ENCODE data around the gene KPNA3. TPM values are rescaled to one million over a fixed set of nuclear protein-coding genes. Genes with fewer than 3 reads are reported as not detected.
A peak's percentile ranks its signal among the peaks of the same experiment; 100 is the strongest.
"Not testable (repeated sequence)": the region's sequence is repeated elsewhere in the genome, so short reads cannot be mapped to it uniquely, and the experiment has no call there.

Gene KPNA3
- total and polyA plus RNA-seq, 4 donors = 11.6 to 29.9 (median 26.0) TPM

GRCh38 chr13:49812812-49813211 lies 20.3 kb upstream of the KPNA3 start:
- DNase-seq (no peak), ATAC-seq (ENCODE audit: low FRiP score) (no peak)
- Histone ChIP-seq H3K27me3 (ENCODE audit: control insufficient read depth in 1 of 2, insufficient read depth in 2 of 2, low read length in 1 of 2) (no peaks in the 10 kb centered on the region), H3K27ac (ENCODE audit: low read depth in 1 of 2, low read length in 2 of 2) (no peak overlapping the region), H3K36me3 (ENCODE audit: control insufficient read depth in 1 of 2, insufficient read depth in 2 of 2, low read length in 1 of 2) (no peaks in the 10 kb centered on the region), H3K9me3 (ENCODE audit: control insufficient read depth, low read length) (no peaks in the 10 kb centered on the region), H3K4me3 (ENCODE audit: low read length in 2 of 2) (no peak overlapping the region), H3K4me1 (ENCODE audit: control insufficient read depth in 1 of 2, insufficient read depth in 2 of 2, low read length in 2 of 2) (no peaks in the 10 kb centered on the region)
- intact Hi-C loops (cut with DNase I) = no loop called here
- WGBS, 2 donors = 62 to 65% methylated on average over 4 of the region's 4 CpGs

GRCh38 chr13:49811527-49811908 lies 19.0 kb upstream of the KPNA3 start:
- intact Hi-C loops (cut with DNase I) = no loop called here

GRCh38 chr13:49810567-49811526 lies 18.4 kb upstream of the KPNA3 start:
- H3K36me3 ChIP-seq (ENCODE audit: control insufficient read depth in 1 of 2, insufficient read depth in 2 of 2, low read length in 1 of 2) = no peaks in the 10 kb centered on the region
- no peak for ATAC-seq (ENCODE audit: low FRiP score)
- H3K4me1 ChIP-seq (ENCODE audit: control insufficient read depth in 1 of 2, insufficient read depth in 2 of 2, low read length in 2 of 2) = no peaks in the 10 kb centered on the region
- intact Hi-C loops (cut with DNase I) = no loop called here
- DNase-seq = no peak
- H3K9me3 ChIP-seq (ENCODE audit: control insufficient read depth, low read length) = no peaks in the 10 kb centered on the region
- no peaks in the 10 kb centered on the region for H3K27me3 ChIP-seq (ENCODE audit: control insufficient read depth in 1 of 2, insufficient read depth in 2 of 2, low read length in 1 of 2)
- 56 to 61% methylated on average over 6 of the region's 6 CpGs for WGBS, 2 donors
- H3K27ac ChIP-seq (ENCODE audit: low read depth in 1 of 2, low read length in 2 of 2) = no peak overlapping the region
- H3K4me3 ChIP-seq (ENCODE audit: low read length in 2 of 2) = no peak overlapping the region

More at GRCh38 chr13:49811527-49811908, 19.0 kb upstream of the KPNA3 start:
- ATAC-seq (ENCODE audit: low FRiP score) (no peak), DNase-seq (no peak)
- Histone ChIP-seq H3K9me3 (ENCODE audit: control insufficient read depth, low read length) (no peaks in the 10 kb centered on the region), H3K27me3 (ENCODE audit: control insufficient read depth in 1 of 2, insufficient read depth in 2 of 2, low read length in 1 of 2) (no peaks in the 10 kb centered on the region), H3K27ac (ENCODE audit: low read depth in 1 of 2, low read length in 2 of 2) (no peak overlapping the region), H3K36me3 (ENCODE audit: control insufficient read depth in 1 of 2, insufficient read depth in 2 of 2, low read length in 1 of 2) (no peaks in the 10 kb centered on the region), H3K4me1 (ENCODE audit: control insufficient read depth in 1 of 2, insufficient read depth in 2 of 2, low read length in 2 of 2) (no peaks in the 10 kb centered on the region), H3K4me3 (ENCODE audit: low read length in 2 of 2) (no peak overlapping the region)
- 90 to 92% methylated on average over 4 of the region's 4 CpGs for WGBS, 2 donors

- no peaks in the 10 kb centered on the region for H3K9me3 ChIP-seq (ENCODE audit: control insufficient read depth, low read length)
- H3K36me3 ChIP-seq (ENCODE audit: control insufficient read depth in 1 of 2, insufficient read depth in 2 of 2, low read length in 1 of 2) = no peaks in the 10 kb centered on the region
- H3K27ac ChIP-seq (ENCODE audit: low read depth in 1 of 2, low read length in 2 of 2) = no peak overlapping the region
- H3K4me3 ChIP-seq (ENCODE audit: low read length in 2 of 2) = no peak overlapping the region
- ATAC-seq (ENCODE audit: low FRiP score) (no peak), DNase-seq (no peak)
- intact Hi-C loops (cut with DNase I) = no loop called here
- H3K4me1 ChIP-seq (ENCODE audit: control insufficient read depth in 1 of 2, insufficient read depth in 2 of 2, low read length in 2 of 2) = no peaks in the 10 kb centered on the region
- no peaks in the 10 kb centered on the region for H3K27me3 ChIP-seq (ENCODE audit: control insufficient read depth in 1 of 2, insufficient read depth in 2 of 2, low read length in 1 of 2)
- WGBS, 2 donors = 59 to 67% methylated on average over 6 of the region's 6 CpGs
These were observed 15.2 kb upstream of the KPNA3 start for GRCh38 chr13:49807681-49808080.

GRCh38 chr13:49806126-49806536 lies 13.6 kb upstream of the KPNA3 start:
- no peak for DNase-seq
- WGBS, 2 donors = 65 to 77% methylated on average over 3 of the region's 3 CpGs

GRCh38 chr13:49803047-49803446 lies 10.6 kb upstream of the KPNA3 start:
- H3K36me3 ChIP-seq (ENCODE audit: control insufficient read depth in 1 of 2, insufficient read depth in 2 of 2, low read length in 1 of 2); ATAC-seq (ENCODE audit: low FRiP score); H3K27ac ChIP-seq (ENCODE audit: low read depth in 1 of 2, low read length in 2 of 2); intact Hi-C loops (cut with DNase I); H3K9me3 ChIP-seq (ENCODE audit: control insufficient read depth, low read length); DNase-seq; H3K4me1 ChIP-seq (ENCODE audit: control insufficient read depth in 1 of 2, insufficient read depth in 2 of 2, low read length in 2 of 2); H3K27me3 ChIP-seq (ENCODE audit: control insufficient read depth in 1 of 2, insufficient read depth in 2 of 2, low read length in 1 of 2); H3K4me3 ChIP-seq (ENCODE audit: low read length in 2 of 2): not testable (repeated sequence)
- 92% methylated on average over 10 of the region's 10 CpGs for WGBS, 2 donors

More at GRCh38 chr13:49806126-49806536, 13.6 kb upstream of the KPNA3 start:
- H3K27ac ChIP-seq (ENCODE audit: low read depth in 1 of 2, low read length in 2 of 2) = no peak overlapping the region
- no peaks in the 10 kb centered on the region for H3K36me3 ChIP-seq (ENCODE audit: control insufficient read depth in 1 of 2, insufficient read depth in 2 of 2, low read length in 1 of 2)
- no peaks in the 10 kb centered on the region for H3K4me1 ChIP-seq (ENCODE audit: control insufficient read depth in 1 of 2, insufficient read depth in 2 of 2, low read length in 2 of 2)
- no peaks in the 10 kb centered on the region for H3K9me3 ChIP-seq (ENCODE audit: control insufficient read depth, low read length)
- H3K27me3 ChIP-seq (ENCODE audit: control insufficient read depth in 1 of 2, insufficient read depth in 2 of 2, low read length in 1 of 2) = no peaks in the 10 kb centered on the region
- no peak for ATAC-seq (ENCODE audit: low FRiP score)
- no peak overlapping the region for H3K4me3 ChIP-seq (ENCODE audit: low read length in 2 of 2)
- intact Hi-C loops (cut with DNase I) = no loop called here

- WGBS, 2 donors = 70 to 72% methylated on average over 5 of the region's 5 CpGs
- no peak overlapping the region for H3K27ac ChIP-seq (ENCODE audit: low read depth in 1 of 2, low read length in 2 of 2)
- intact Hi-C loops (cut with DNase I) = no loop called here
- H3K36me3 ChIP-seq (ENCODE audit: control insufficient read depth in 1 of 2, insufficient read depth in 2 of 2, low read length in 1 of 2) = no peaks in the 10 kb centered on the region
- H3K27me3 ChIP-seq (ENCODE audit: control insufficient read depth in 1 of 2, insufficient read depth in 2 of 2, low read length in 1 of 2) = no peaks in the 10 kb centered on the region
- no peaks in the 10 kb centered on the region for H3K9me3 ChIP-seq (ENCODE audit: control insufficient read depth, low read length)
- H3K4me1 ChIP-seq (ENCODE audit: control insufficient read depth in 1 of 2, insufficient read depth in 2 of 2, low read length in 2 of 2) = no peaks in the 10 kb centered on the region
- no peak for ATAC-seq (ENCODE audit: low FRiP score)
- DNase-seq = no peak
- H3K4me3 ChIP-seq (ENCODE audit: low read length in 2 of 2) = no peak overlapping the region
These were observed 9.9 kb upstream of the KPNA3 start for GRCh38 chr13:49802426-49802825.

GRCh38 chr13:49791711-49792549 lies 552 bp downstream of the KPNA3 start:
- ATAC-seq (ENCODE audit: low FRiP score) = peak; percentile 39
- H3K4me3 ChIP-seq (ENCODE audit: low read length in 2 of 2) = peak overlapping the region; percentile 55 to 94
- no peaks in the 10 kb centered on the region for H3K9me3 ChIP-seq (ENCODE audit: control insufficient read depth, low read length)
- no peaks in the 10 kb centered on the region for H3K36me3 ChIP-seq (ENCODE audit: control insufficient read depth in 1 of 2, insufficient read depth in 2 of 2, low read length in 1 of 2)
- H3K4me1 ChIP-seq (ENCODE audit: control insufficient read depth in 1 of 2, insufficient read depth in 2 of 2, low read length in 2 of 2) = peaks cover 0 to 3% of the 10 kb centered on the region in 2 donors
- peak overlapping the region; percentile 72 to 73 for H3K27ac ChIP-seq (ENCODE audit: low read depth in 1 of 2, low read length in 2 of 2)
- intact Hi-C loops (cut with DNase I) = loop anchor here in 1 of 2 donors (2.0 to 10.0 kb wide), 2 partner anchors 97 to 145 kb away; partner anchors contain the start of genes EBPL and SPRYD7
- H3K27me3 ChIP-seq (ENCODE audit: control insufficient read depth in 1 of 2, insufficient read depth in 2 of 2, low read length in 1 of 2) = no peaks in the 10 kb centered on the region
- 0 to 1% methylated on average over 73 to 98 of the region's 98 CpGs for WGBS, 2 donors
- peak; percentile 61 to 87 for DNase-seq

All from aorta (tissue), 5 donors.